Measurements from ENCODE around the gene OLFM1.

Gene OLFM1

GRCh38 chr9:135100241-135100681 lies 12.8 kb downstream of the OLFM1 start:
- Mint-ChIP-seq H3K27me3 (ENCODE audit: low read depth) (peaks cover 74% of the 10 kb centered on the region), H3K27ac (no peak overlapping the region), H3K4me3 (no peak overlapping the region), H3K36me3 (ENCODE audit: low read depth) (no peaks in the 10 kb centered on the region), H3K9me3 (peaks cover 2% of the 10 kb centered on the region), H3K4me1 (no peaks in the 10 kb centered on the region)
- no peak for TF ChIP-seq CTCF (IDR thresholded peaks at IDR 0.05; ENCODE audit: unreplicated experiment in 3 of 3)

- Mint-ChIP-seq H3K27ac (no peak overlapping the region), H3K27me3 (ENCODE audit: low read depth) (peaks cover 68% of the 10 kb centered on the region), H3K36me3 (ENCODE audit: low read depth) (no peaks in the 10 kb centered on the region), H3K9me3 (peaks cover 2% of the 10 kb centered on the region), H3K4me1 (no peaks in the 10 kb centered on the region), H3K4me3 (no peak overlapping the region)
- no peak for TF ChIP-seq CTCF (IDR thresholded peaks at IDR 0.05; ENCODE audit: unreplicated experiment in 3 of 3)
Measured at GRCh38 chr9:135100725-135101410, 13.4 kb downstream of the OLFM1 start.

GRCh38 chr9:135101486-135101885 lies 14.0 kb downstream of the OLFM1 start:
- Mint-ChIP-seq H3K4me3 (no peak overlapping the region), H3K27me3 (ENCODE audit: low read depth) (peaks cover 67% of the 10 kb centered on the region), H3K9me3 (peaks cover 2% of the 10 kb centered on the region), H3K36me3 (ENCODE audit: low read depth) (no peaks in the 10 kb centered on the region), H3K27ac (no peak overlapping the region), H3K4me1 (no peaks in the 10 kb centered on the region)
- TF ChIP-seq CTCF (IDR thresholded peaks at IDR 0.05; ENCODE audit: unreplicated experiment in 3 of 3) = no peak

- no peak for TF ChIP-seq CTCF (IDR thresholded peaks at IDR 0.05; ENCODE audit: unreplicated experiment in 3 of 3)
- no peak overlapping the region for H3K4me3 Mint-ChIP-seq
- H3K27ac Mint-ChIP-seq = no peak overlapping the region
- peaks cover 2% of the 10 kb centered on the region for H3K9me3 Mint-ChIP-seq
- H3K27me3 Mint-ChIP-seq (ENCODE audit: low read depth) = peaks cover 63% of the 10 kb centered on the region
- H3K4me1 Mint-ChIP-seq = no peaks in the 10 kb centered on the region
- H3K36me3 Mint-ChIP-seq (ENCODE audit: low read depth) = no peaks in the 10 kb centered on the region
Measured at GRCh38 chr9:135101926-135102325, 14.5 kb downstream of the OLFM1 start.

GRCh38 chr9:135102331-135102730 lies 14.9 kb downstream of the OLFM1 start:
- no peak for TF ChIP-seq CTCF (IDR thresholded peaks at IDR 0.05; ENCODE audit: unreplicated experiment in 3 of 3)
- Mint-ChIP-seq H3K27me3 (ENCODE audit: low read depth) (peaks cover 62% of the 10 kb centered on the region), H3K4me1 (no peaks in the 10 kb centered on the region), H3K27ac (no peak overlapping the region), H3K36me3 (ENCODE audit: low read depth) (no peaks in the 10 kb centered on the region), H3K9me3 (peaks cover 2% of the 10 kb centered on the region), H3K4me3 (no peak overlapping the region)

GRCh38 chr9:135103001-135103446 lies 15.6 kb downstream of the OLFM1 start:
- Mint-ChIP-seq H3K4me3 (no peak overlapping the region), H3K4me1 (peaks cover 5% of the 10 kb centered on the region), H3K9me3 (peaks cover 2% of the 10 kb centered on the region), H3K36me3 (ENCODE audit: low read depth) (no peaks in the 10 kb centered on the region), H3K27me3 (ENCODE audit: low read depth) (peaks cover 64% of the 10 kb centered on the region), H3K27ac (no peak overlapping the region)
- TF ChIP-seq CTCF (IDR thresholded peaks at IDR 0.05; ENCODE audit: unreplicated experiment in 3 of 3) = no peak

Data from nephron (organoid).